ENCODE measurements around the gene EPHB1.

- no peak for TF ChIP-seq CTCF (IDR thresholded peaks at IDR 0.05 in 4 of 5, conservative IDR thresholded peaks at IDR 0.05 in 1 of 5)
- no peak for TF ChIP-seq POLR2A (IDR thresholded peaks at IDR 0.05)
Measured at GRCh38 chr3:134971306-134971705, 176.2 kb downstream of the EPHB1 start.
